ENCODE data around the gene ITSN2. TPM values are rescaled to one million over a fixed set of nuclear protein-coding genes. Genes with fewer than 3 reads are reported as not detected.

The ITSN2 gene
- total RNA-seq, 1 experiment from 2014 or later: 26.5 TPM

DNA sequence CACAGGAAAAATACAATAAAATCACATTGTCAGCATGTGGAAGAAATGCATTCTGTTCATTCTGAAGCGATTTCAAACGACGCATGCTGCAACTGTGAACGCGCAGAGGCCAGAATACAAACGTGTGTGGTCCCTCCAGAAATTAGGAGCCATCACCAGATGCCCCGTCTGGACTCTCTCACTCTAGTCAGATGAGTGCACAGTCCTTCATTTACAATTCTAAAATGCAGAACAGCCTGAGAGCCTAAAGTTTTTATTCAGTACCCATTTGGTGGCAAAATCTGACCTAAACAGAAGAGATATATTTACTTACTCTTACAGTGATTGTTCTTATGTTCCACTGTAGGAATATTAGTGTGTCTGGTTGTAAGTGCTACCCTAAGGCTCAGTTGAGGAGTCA, 148.9 kb downstream of the ITSN2 start:
- Histone ChIP-seq H3K9me2 (ENCODE audit: insufficient read depth) (no peaks in the 10 kb centered on the region), H3K9me3 (ENCODE audit: control insufficient read depth in 1 of 2, insufficient read depth in 1 of 2, low read depth in 1 of 2, low read length in 2 of 2) (no peaks in the 10 kb centered on the region), H4K20me1 (ENCODE audit: insufficient read depth) (no peaks in the 10 kb centered on the region), H3K4me3 (replicated peaks in 1 of 2; ENCODE audit: low read depth in 1 of 2, low read length in 2 of 2) (no peak overlapping the region), H3K27ac (ENCODE audit: low read depth, low read length) (no peak overlapping the region), H3K27me3 (ENCODE audit: insufficient read depth, low read length) (no peaks in the 10 kb centered on the region), H3K36me3 (ENCODE audit: control insufficient read depth in 1 of 2, insufficient read depth in 2 of 2, low read length in 2 of 2) (no peaks in the 10 kb centered on the region; a peak in 1 of 4 replicates), H3K4me1 (ENCODE audit: control insufficient read depth in 1 of 2, insufficient read depth in 2 of 2, low read length in 2 of 2) (no peaks in the 10 kb centered on the region), H2AFZ (ENCODE audit: low read depth, low read length, poor library complexity, severe bottlenecking) (no peak overlapping the region), H3K9ac (ENCODE audit: low read length) (no peak overlapping the region), H3K79me2 (ENCODE audit: insufficient read depth, low read length) (no peaks in the 10 kb centered on the region), H3K4me2 (ENCODE audit: low read length) (no peak overlapping the region)
- intact Hi-C loops (cut with micrococcal nuclease): no loop called here
- DNase-seq (ENCODE audit: low read depth, low spot score) (no peak), ATAC-seq (no peak)
- POLR2A ChIA-PET: no interaction called here
- no TSS peak for BruUV-seq (replicated peaks)
- no peak for TF ChIP-seq RAD21 (IDR thresholded peaks at IDR 0.05; ENCODE audit: low read depth)
- TF ChIP-seq, protein P1, sequence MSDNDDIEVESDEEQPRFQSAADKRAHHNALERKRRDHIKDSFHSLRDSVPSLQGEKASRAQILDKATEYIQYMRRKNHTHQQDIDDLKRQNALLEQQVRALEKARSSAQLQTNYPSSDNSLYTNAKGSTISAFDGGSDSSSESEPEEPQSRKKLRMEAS (IDR thresholded peaks at IDR 0.05): no peak
- CTCF ChIA-PET: no interaction called here
- RAD21 ChIA-PET (ENCODE audit: low non-redundant PET in 1 of 2, low total read pairs in 2 of 2, uncharacterized antibody in 2 of 2, unreplicated experiment in 2 of 2): no interaction called here

DNA sequence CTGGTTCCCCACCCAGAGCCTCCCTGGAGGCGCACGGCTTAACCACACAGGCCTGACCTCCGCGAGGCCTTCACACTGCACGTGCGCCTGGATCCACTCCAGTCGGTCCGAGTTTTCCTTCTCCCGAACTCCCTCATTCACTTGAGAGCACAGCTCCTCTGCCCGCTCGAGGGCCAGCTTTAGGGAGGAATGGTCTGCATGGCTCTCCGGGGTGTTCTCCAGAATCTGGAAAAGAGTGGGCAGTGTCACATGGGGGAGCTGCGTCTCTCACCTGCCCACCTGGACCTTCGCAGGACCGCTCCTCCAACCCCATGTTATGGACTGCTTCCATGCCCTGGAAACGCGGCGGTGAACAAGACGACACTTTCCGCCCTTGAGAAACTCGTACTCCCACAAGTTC, 149.6 kb downstream of the ITSN2 start:
- no peaks in the 10 kb centered on the region for H3K9me2 ChIP-seq (ENCODE audit: insufficient read depth)
- no peak for ATAC-seq

More for the DNA sequence above, 149.6 kb downstream of the ITSN2 start:
- ChIA-PET RAD21 (ENCODE audit: low non-redundant PET in 1 of 2, low total read pairs in 2 of 2, uncharacterized antibody in 2 of 2, unreplicated experiment in 2 of 2) (no interaction called here), CTCF (no interaction called here), POLR2A (no interaction called here)
- Histone ChIP-seq H2AFZ (ENCODE audit: low read depth, low read length, poor library complexity, severe bottlenecking) (no peak overlapping the region), H3K4me2 (ENCODE audit: low read length) (no peak overlapping the region), H3K27ac (ENCODE audit: low read depth, low read length) (no peak overlapping the region), H3K4me3 (replicated peaks in 1 of 2; ENCODE audit: low read depth in 1 of 2, low read length in 2 of 2) (no peak overlapping the region), H4K20me1 (ENCODE audit: insufficient read depth) (no peaks in the 10 kb centered on the region), H3K4me1 (ENCODE audit: control insufficient read depth in 1 of 2, insufficient read depth in 2 of 2, low read length in 2 of 2) (no peaks in the 10 kb centered on the region), H3K79me2 (ENCODE audit: insufficient read depth, low read length) (no peaks in the 10 kb centered on the region), H3K9me3 (ENCODE audit: control insufficient read depth in 1 of 2, insufficient read depth in 1 of 2, low read depth in 1 of 2, low read length in 2 of 2) (no peaks in the 10 kb centered on the region), H3K27me3 (ENCODE audit: insufficient read depth, low read length) (no peaks in the 10 kb centered on the region), H3K9ac (ENCODE audit: low read length) (no peak overlapping the region), H3K36me3 (ENCODE audit: control insufficient read depth in 1 of 2, insufficient read depth in 2 of 2, low read length in 2 of 2) (no peaks in the 10 kb centered on the region; a peak in 1 of 4 replicates)
- intact Hi-C loops (cut with micrococcal nuclease): no loop called here
- BruUV-seq (replicated peaks): no TSS peak
- TF ChIP-seq EGR1 (IDR thresholded peaks at IDR 0.05; ENCODE audit: low read depth) (no peak), ZFX (IDR thresholded peaks at IDR 0.05) (no peak)
- TF ChIP-seq, protein P2, sequence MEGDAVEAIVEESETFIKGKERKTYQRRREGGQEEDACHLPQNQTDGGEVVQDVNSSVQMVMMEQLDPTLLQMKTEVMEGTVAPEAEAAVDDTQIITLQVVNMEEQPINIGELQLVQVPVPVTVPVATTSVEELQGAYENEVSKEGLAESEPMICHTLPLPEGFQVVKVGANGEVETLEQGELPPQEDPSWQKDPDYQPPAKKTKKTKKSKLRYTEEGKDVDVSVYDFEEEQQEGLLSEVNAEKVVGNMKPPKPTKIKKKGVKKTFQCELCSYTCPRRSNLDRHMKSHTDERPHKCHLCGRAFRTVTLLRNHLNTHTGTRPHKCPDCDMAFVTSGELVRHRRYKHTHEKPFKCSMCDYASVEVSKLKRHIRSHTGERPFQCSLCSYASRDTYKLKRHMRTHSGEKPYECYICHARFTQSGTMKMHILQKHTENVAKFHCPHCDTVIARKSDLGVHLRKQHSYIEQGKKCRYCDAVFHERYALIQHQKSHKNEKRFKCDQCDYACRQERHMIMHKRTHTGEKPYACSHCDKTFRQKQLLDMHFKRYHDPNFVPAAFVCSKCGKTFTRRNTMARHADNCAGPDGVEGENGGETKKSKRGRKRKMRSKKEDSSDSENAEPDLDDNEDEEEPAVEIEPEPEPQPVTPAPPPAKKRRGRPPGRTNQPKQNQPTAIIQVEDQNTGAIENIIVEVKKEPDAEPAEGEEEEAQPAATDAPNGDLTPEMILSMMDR (IDR thresholded peaks at IDR 0.05 in 2 of 3, conservative IDR thresholded peaks at IDR 0.05 in 1 of 3; ENCODE audit: borderline replicate concordance in 1 of 3, insufficient read depth in 1 of 3, low read depth in 2 of 3, low read length in 2 of 3): no peak
- DNase-seq (ENCODE audit: low read depth, low spot score): no peak

Data from HCT116 (cell line).